ENCODE results near the gene SALL3. TPM values are rescaled to one million over a fixed set of nuclear protein-coding genes. Genes with fewer than 3 reads are reported as not detected.

Gene SALL3
- total RNA-seq, 6 donors from 2014 or later, result 0.11 to 0.24 TPM; not detected in 4

- DNase-seq (peak in 1 of 2 donors; percentile 82), ATAC-seq (ENCODE audit: low FRiP score in 2 of 2) (no peak)
- Histone ChIP-seq H3K27ac (no peak overlapping the region), H3K4me3 (no peak overlapping the region), H3K27me3 (no peaks in the 10 kb centered on the region), H3K4me1 (no peaks in the 10 kb centered on the region), H3K9me3 (no peaks in the 10 kb centered on the region), H3K36me3 (no peaks in the 10 kb centered on the region)
- 97% methylated on average over 31 to 35 of the region's 37 CpGs for WGBS, 2 donors
- TF ChIP-seq CTCF (IDR thresholded peaks at IDR 0.05), result no peak
- no peak for TF ChIP-seq EP300 (IDR thresholded peaks at IDR 0.05)
- no peak for TF ChIP-seq POLR2AphosphoS5 (IDR thresholded peaks at IDR 0.05)
- no peak for TF ChIP-seq POLR2A (IDR thresholded peaks at IDR 0.05)
Measured at GRCh38 chr18:78994000-78994399, 14.4 kb downstream of the SALL3 start.

GRCh38 chr18:78994531-78994930 is 14.9 kb downstream of the SALL3 start:
- H3K27me3 ChIP-seq, result no peaks in the 10 kb centered on the region
- no peak for ATAC-seq (ENCODE audit: low FRiP score in 2 of 2)
- H3K9me3 ChIP-seq, result no peaks in the 10 kb centered on the region
- no peak overlapping the region for H3K4me3 ChIP-seq
- H3K27ac ChIP-seq, result no peak overlapping the region
- DNase-seq, result peak in 1 of 2 donors; percentile 73
- H3K36me3 ChIP-seq, result no peaks in the 10 kb centered on the region
- H3K4me1 ChIP-seq, result no peaks in the 10 kb centered on the region
- TF ChIP-seq POLR2A (IDR thresholded peaks at IDR 0.05) (no peak), POLR2AphosphoS5 (IDR thresholded peaks at IDR 0.05) (no peak), CTCF (IDR thresholded peaks at IDR 0.05) (no peak), EP300 (IDR thresholded peaks at IDR 0.05) (no peak)
- 93 to 96% methylated on average over 8 to 23 of the region's 38 CpGs for WGBS, 2 donors

- H3K4me3 ChIP-seq, result no peak overlapping the region
- 94 to 98% methylated on average over 14 to 29 of the region's 44 CpGs for WGBS, 2 donors
- peak in 1 of 2 donors; percentile 80 for DNase-seq
- TF ChIP-seq POLR2AphosphoS5 (IDR thresholded peaks at IDR 0.05) (no peak), CTCF (IDR thresholded peaks at IDR 0.05) (no peak), POLR2A (IDR thresholded peaks at IDR 0.05) (no peak), EP300 (IDR thresholded peaks at IDR 0.05) (no peak)
- H3K36me3 ChIP-seq, result no peaks in the 10 kb centered on the region
- peaks cover 0 to 4% (median 0%) of the 10 kb centered on the region in 4 donors for H3K27me3 ChIP-seq
- no peak overlapping the region for H3K27ac ChIP-seq
- H3K9me3 ChIP-seq, result no peaks in the 10 kb centered on the region
- H3K4me1 ChIP-seq, result no peaks in the 10 kb centered on the region
- no peak for ATAC-seq (ENCODE audit: low FRiP score in 2 of 2)
Measured at GRCh38 chr18:78994977-78995582, 15.5 kb downstream of the SALL3 start.

GRCh38 chr18:78995740-78996395 is 16.2 kb downstream of the SALL3 start:
- whole genome bisulfite sequencing, 2 donors, result 72 to 75% methylated on average over 20 to 22 of the region's 22 CpGs
- Histone ChIP-seq H3K27ac (no peak overlapping the region), H3K4me3 (no peak overlapping the region), H3K4me1 (no peaks in the 10 kb centered on the region), H3K27me3 (peaks cover 0 to 4% (median 0%) of the 10 kb centered on the region in 4 donors), H3K9me3 (no peaks in the 10 kb centered on the region), H3K36me3 (no peaks in the 10 kb centered on the region)
- TF ChIP-seq POLR2AphosphoS5 (IDR thresholded peaks at IDR 0.05) (no peak), EP300 (IDR thresholded peaks at IDR 0.05) (no peak), CTCF (IDR thresholded peaks at IDR 0.05) (no peak), POLR2A (IDR thresholded peaks at IDR 0.05) (no peak)
- DNase-seq (peak; percentile 19 to 52), ATAC-seq (ENCODE audit: low FRiP score in 2 of 2) (peak in 1 of 2 donors; percentile 64)
